Endothelial cell of umbilical vein (primary cell): ENCODE data around the gene NEU2.

Experiments used
- CTCF ChIP-seq, 2 donors: IDR thresholded peaks; 1 replicate in 1 of 2; 2 replicates in 1 of 2; pipeline ENCODE4 v1.5.1; 2011; ENCODE audit warnings: low read length in 2 of 2, mild to moderate bottlenecking in 2 of 2, moderate library complexity in 2 of 2, control low read depth in 1 of 2, inconsistent platforms in 1 of 2, low read depth in 1 of 2; ENCODE audit not compliant: insufficient read depth in 1 of 2; ENCODE audit errors: extremely low read depth in 1 of 2
- EZH2 ChIP-seq: IDR thresholded peaks from 2 replicates; pipeline ENCODE4 v1.6.1; 2012; ENCODE audit warnings: borderline replicate concordance, low read depth, mild to moderate bottlenecking, moderate library complexity, low read length, inconsistent platforms; ENCODE audit not compliant: severe bottlenecking
- FOS ChIP-seq: IDR thresholded peaks from 2 replicates; pipeline ENCODE4 v1.6.1; 2011; ENCODE audit warnings: mild to moderate bottlenecking, low read length, moderate library complexity, borderline replicate concordance; ENCODE audit not compliant: insufficient read depth
- GATA2 ChIP-seq: IDR thresholded peaks from 2 replicates; pipeline ENCODE4 v1.7.0; 2011; ENCODE audit warnings: low read depth, mild to moderate bottlenecking, moderate library complexity, mixed read lengths, low read length; ENCODE audit not compliant: insufficient read length, insufficient read depth
- MAX ChIP-seq: IDR thresholded peaks from 2 replicates; pipeline ENCODE4 v1.6.1; 2011; ENCODE audit not compliant: insufficient read depth, insufficient read length
- POLR2A ChIP-seq: IDR thresholded peaks from 2 replicates; pipeline ENCODE4 v1.6.1; 2012; ENCODE audit warnings: low read depth, mild to moderate bottlenecking, control low read depth, low read length
- POLR2AphosphoS5 ChIP-seq: IDR thresholded peaks from 2 replicates; pipeline ENCODE4 v1.6.1; 2012; ENCODE audit warnings: low read depth, mild to moderate bottlenecking, control low read depth, low read length, moderate library complexity; ENCODE audit not compliant: insufficient read depth

- TF ChIP-seq CTCF (IDR thresholded peaks at IDR 0.05; ENCODE audit: extremely low read depth in 1 of 2, insufficient read depth in 1 of 2, low read depth in 1 of 2, low read length in 2 of 2) (no peak), POLR2AphosphoS5 (no peak), EZH2 (no peak), MAX (no peak), POLR2A (no peak), GATA2 (no peak), FOS (no peak)
Observed at GRCh38 chr2:232982926-232983668, 49.4 kb upstream of the NEU2 start.
